Skin epidermis (tissue), 12 donors: ENCODE data around the gene DGUOK.

Source experiments
- H3K27ac ChIP-seq, 21 experiments: fragments of 200-600 bp; sonication (generic) in 11 of 21; one replicate each; pipeline ENCODE4 v1.5.0; 2020; ENCODE audit warnings: mild to moderate bottlenecking in 3 of 21, inconsistent platforms in 2 of 21, moderate library complexity in 2 of 21
- H3K4me3 ChIP-seq, 7 experiments: fragments of 200-600 bp; sonication (generic) in 2 of 7; one replicate each; pipeline ENCODE4 v1.5.0; 2020; ENCODE audit warnings: inconsistent platforms in 2 of 7, mild to moderate bottlenecking in 2 of 7, moderate library complexity in 1 of 7

DGUOK gene

DNA sequence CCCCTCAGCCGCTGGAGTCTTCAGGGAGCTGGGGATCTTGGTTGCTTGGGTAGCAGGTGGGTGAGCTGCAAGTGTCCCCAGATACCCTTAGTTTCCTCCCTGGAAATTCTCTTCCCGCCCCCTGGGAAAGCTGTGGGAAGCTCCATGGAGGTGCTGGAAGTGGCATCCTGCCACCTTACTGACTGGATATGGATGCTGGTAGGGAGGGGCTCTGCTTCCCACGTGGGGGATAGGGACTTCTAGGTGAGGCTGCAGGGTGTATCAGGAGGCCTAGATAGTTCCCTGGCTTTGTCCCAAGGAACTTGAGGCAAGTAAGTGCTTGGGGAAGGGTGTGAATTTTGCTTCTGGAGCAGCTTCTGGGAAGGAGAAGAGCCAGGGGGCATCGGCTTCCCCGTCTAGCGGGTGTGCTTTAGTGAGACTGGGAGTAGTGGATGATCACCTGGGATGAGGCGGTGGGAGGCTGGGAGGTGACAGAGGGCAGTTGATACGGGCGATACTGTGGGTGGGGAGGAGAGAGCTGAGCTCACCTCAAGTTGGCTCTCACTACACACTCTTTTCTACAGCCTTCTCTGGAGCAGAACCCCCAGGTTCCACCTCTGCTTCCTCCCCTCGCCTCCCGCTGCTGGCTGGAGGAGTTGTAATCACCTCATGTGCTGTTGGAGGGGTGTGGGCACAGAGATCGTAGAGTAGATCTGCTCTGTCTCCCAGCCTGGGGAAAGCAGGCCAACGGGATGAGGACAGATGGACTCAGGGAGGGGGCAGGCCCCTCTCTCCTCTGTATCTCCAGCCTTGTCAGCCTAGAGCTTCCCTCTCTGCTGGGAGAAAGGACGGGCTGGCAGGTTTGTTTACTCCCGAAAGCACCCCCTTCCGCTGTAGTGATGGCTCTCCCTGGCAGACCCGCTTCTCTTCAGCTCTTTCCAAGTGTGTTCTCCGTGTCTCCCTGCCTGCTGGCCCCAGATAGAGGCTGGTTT is 77.8 kb downstream of the DGUOK start:
- Histone ChIP-seq H3K27ac (peak overlapping the region in 3 of 21 experiments; percentile 8 to 23 (median 16)), H3K4me3 (no peak overlapping the region)

DNA sequence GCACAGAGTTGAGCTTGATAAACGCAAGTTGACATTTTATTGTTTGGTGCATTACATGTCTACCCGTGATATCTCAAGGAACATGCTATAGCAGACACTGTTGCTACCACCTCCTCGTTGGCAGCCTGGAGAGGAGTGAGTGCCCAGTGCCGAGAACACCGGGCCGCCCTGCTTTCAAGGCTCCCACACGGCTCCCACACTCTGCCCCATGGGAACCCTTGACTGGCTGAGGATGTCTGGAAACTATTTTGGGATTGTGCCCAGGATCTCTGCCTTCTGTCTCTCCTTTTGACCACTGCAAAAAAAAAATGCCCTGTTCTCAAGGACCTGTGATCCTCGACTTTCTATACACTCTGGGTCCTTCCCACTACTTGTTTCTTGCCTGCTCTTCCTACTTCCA is 79.1 kb downstream of the DGUOK start:
- H3K4me3 ChIP-seq, result no peak overlapping the region
- no peak overlapping the region for H3K27ac ChIP-seq

DNA sequence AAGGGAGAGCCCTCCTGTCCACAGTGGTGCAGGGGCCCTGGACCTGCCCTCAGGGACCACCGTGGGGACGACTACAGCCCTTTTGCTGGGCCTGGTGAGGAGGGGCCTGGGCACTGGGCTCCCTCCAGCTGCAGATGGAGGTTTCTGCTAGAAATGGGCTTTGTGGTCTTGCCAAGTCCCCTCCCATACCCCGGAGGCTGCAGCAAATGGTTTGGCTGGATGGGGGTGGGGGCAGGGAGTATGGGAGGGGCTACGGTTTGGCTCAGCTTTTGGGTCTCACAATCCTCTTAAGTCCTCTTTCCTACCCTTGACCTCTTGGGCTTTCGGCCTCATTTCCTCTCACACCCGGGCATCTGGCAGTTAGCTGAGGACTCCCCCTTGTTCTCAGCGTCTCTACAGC is 79.8 kb downstream of the DGUOK start:
- no peak overlapping the region for H3K4me3 ChIP-seq

DNA sequence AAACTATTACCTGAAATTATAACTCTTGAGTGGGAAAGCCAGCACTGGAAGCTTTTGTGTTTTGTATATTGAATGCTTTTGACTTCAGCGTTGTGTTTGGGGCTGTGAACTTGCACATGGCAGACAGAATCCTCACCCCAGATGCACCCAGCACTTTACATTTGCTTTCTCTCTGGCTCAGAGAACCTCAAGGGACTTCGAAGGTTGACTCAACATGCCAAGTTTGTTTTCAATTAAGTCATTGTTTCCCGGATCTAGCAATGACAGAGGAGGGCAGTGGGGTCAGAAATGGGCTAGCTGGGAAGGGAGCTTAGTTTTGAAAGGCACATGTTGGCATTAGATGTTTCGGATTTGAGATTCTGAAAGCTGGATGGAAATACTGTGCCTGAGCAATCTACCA is 80.4 kb downstream of the DGUOK start:
- Histone ChIP-seq H3K4me3 (no peak overlapping the region), H3K27ac (no peak overlapping the region)

More for the DNA sequence above, 79.8 kb downstream of the DGUOK start:
- peak overlapping the region in 1 of 21 experiments; percentile 8 for H3K27ac ChIP-seq

DNA sequence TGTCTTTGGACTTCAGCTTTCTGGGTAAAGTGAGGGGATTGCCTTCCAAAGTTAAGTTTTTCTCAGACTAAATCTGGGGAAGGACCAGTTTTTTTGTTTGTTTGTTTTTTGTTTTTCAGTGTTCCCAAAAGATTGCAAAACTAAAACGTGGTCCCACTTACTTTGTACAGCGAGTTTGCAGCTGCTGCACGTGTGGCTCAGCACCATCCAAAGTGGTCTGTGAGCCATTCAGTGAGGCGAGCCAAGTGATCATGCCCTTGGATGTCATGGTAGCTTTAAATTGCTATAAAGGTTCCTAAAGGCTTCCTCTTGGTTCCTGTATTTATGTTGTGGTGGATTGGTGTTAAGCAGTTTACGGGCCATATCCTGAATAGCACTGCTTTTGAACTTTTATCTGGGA is 81.0 kb downstream of the DGUOK start:
- no peak overlapping the region for H3K27ac ChIP-seq

More for the DNA sequence above, 81.0 kb downstream of the DGUOK start:
- no peak overlapping the region for H3K4me3 ChIP-seq
